ENCODE data around the gene PNPLA7. TPM values are rescaled to one million over a fixed set of nuclear protein-coding genes. Genes with fewer than 3 reads are reported as not detected.

Gene PNPLA7
- total RNA-seq, 1 experiment from 2014 or later, result 1.3 TPM

DNA sequence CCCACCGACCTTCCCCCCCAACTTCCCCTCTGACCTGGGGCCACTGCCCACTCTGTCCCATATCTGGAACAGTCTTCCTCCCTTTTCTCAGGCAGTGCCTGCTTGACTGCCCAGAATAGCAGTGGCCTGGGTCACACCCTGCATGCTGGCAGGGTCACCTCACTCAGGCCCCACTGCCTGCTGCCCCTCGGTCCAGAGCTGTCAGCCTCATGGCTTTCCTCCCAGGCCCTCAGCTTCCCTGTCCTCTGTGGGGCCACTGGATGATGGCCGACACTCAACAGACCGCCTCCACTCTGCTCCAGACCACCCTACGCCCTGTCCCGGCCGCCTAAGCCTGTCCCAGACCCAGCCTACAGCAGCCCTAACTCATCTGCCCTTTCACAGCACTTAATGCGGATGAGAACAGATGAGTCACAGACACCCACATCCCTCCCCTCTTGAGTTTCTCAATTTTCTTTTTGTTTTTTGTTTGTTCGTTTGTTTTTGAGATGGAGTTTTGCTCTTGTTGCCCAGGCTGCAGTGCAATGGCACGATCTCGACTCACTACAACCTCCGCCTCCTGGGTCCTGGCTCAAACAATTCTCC, 5.9 kb downstream of the PNPLA7 start (continued):
- TF ChIP-seq, protein P1, sequence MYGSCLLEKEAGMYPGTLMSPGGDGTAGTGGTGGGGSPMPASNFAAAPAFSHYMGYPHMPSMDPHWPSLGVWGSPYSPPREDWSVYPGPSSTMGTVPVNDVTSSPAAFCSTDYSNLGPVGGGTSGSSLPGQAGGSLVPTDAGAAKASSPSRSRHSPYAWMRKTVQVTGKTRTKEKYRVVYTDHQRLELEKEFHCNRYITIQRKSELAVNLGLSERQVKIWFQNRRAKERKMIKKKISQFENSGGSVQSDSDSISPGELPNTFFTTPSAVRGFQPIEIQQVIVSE (CRISPR knock-in tag; IDR thresholded peaks at IDR 0.05; ENCODE audit: borderline replicate concordance), result no peak
- TF ChIP-seq, protein P2, sequence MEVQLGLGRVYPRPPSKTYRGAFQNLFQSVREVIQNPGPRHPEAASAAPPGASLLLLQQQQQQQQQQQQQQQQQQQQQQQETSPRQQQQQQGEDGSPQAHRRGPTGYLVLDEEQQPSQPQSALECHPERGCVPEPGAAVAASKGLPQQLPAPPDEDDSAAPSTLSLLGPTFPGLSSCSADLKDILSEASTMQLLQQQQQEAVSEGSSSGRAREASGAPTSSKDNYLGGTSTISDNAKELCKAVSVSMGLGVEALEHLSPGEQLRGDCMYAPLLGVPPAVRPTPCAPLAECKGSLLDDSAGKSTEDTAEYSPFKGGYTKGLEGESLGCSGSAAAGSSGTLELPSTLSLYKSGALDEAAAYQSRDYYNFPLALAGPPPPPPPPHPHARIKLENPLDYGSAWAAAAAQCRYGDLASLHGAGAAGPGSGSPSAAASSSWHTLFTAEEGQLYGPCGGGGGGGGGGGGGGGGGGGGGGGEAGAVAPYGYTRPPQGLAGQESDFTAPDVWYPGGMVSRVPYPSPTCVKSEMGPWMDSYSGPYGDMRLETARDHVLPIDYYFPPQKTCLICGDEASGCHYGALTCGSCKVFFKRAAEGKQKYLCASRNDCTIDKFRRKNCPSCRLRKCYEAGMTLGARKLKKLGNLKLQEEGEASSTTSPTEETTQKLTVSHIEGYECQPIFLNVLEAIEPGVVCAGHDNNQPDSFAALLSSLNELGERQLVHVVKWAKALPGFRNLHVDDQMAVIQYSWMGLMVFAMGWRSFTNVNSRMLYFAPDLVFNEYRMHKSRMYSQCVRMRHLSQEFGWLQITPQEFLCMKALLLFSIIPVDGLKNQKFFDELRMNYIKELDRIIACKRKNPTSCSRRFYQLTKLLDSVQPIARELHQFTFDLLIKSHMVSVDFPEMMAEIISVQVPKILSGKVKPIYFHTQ (CRISPR knock-in tag; IDR thresholded peaks at IDR 0.05), result no peak
- no peak for TF ChIP-seq NFYB (CRISPR knock-in tag; conservative IDR thresholded peaks at IDR 0.05; ENCODE audit: low read depth)

DNA sequence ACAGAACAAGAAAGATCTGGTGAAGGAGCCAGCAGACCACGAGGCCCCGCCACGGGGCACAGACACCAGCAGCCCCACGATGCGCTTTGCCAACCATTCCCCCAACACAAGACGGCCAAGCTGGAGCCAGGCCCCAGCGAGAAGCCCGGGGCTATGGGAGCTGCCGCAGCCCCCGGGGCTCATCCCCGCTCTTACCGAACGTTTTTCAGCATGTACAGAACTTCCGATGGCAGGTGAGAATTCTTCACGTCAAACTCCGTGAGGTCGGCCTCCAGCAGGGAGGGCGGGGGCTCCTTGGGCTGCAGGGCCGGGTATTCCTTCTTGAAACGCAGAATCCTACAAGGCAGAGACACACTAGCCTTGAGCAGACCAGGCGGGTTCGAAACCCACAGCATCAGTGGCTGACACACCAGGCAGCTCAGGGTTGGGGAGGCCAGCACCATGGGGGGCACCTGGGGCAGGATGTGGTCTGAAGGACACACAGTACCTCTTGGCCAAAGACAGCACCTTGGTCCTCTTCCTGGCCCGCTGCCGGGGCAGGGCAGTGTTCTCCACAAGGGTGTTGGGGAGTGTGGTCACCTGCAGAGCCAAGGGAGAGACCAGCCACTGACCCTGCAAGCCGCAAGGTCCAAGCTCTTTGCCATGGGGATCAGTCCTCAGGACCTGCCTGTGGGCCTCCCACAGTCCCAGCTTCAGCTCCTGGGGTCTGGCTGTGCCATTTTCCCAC, 6.8 kb downstream of the PNPLA7 start:
- ChIA-PET CTCF (interaction anchor here (0.9 to 2.1 kb wide), 3 partner anchors 8 to 17 kb away, joined by 3 to 6 read pairs (median 3); no protein-coding TSS in a partner anchor), POLR2A (no interaction called here)
- Mint-ChIP-seq H3K27me3 (ENCODE audit: low read depth) (peaks cover 3% of the 10 kb centered on the region), H3K4me1 (no peaks in the 10 kb centered on the region), H3K36me3 (peaks cover 17% of the 10 kb centered on the region; the same call in 1 of the 2 replicates), H3K4me3 (no peak overlapping the region), H3K9me3 (peaks cover 18% of the 10 kb centered on the region), H3K27ac (no peak overlapping the region)
- DNase-seq (ENCODE audit: low spot score), result no peak
- TF ChIP-seq RORB (CRISPR knock-in tag; IDR thresholded peaks at IDR 0.05), result no peak
- TF ChIP-seq, protein P3, sequence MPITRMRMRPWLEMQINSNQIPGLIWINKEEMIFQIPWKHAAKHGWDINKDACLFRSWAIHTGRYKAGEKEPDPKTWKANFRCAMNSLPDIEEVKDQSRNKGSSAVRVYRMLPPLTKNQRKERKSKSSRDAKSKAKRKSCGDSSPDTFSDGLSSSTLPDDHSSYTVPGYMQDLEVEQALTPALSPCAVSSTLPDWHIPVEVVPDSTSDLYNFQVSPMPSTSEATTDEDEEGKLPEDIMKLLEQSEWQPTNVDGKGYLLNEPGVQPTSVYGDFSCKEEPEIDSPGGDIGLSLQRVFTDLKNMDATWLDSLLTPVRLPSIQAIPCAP (CRISPR knock-in tag; IDR thresholded peaks at IDR 0.05), result no peak
- TF ChIP-seq JUN (CRISPR knock-in tag; IDR thresholded peaks at IDR 0.05), result no peak
- TF ChIP-seq, protein P4, sequence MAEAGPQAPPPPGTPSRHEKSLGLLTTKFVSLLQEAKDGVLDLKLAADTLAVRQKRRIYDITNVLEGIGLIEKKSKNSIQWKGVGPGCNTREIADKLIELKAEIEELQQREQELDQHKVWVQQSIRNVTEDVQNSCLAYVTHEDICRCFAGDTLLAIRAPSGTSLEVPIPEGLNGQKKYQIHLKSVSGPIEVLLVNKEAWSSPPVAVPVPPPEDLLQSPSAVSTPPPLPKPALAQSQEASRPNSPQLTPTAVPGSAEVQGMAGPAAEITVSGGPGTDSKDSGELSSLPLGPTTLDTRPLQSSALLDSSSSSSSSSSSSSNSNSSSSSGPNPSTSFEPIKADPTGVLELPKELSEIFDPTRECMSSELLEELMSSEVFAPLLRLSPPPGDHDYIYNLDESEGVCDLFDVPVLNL (CRISPR knock-in tag; IDR thresholded peaks at IDR 0.05; ENCODE audit: borderline replicate concordance, low read depth), result no peak
- TF ChIP-seq, protein P2 (CRISPR knock-in tag; IDR thresholded peaks at IDR 0.05), result no peak
- TF ChIP-seq, protein P5, sequence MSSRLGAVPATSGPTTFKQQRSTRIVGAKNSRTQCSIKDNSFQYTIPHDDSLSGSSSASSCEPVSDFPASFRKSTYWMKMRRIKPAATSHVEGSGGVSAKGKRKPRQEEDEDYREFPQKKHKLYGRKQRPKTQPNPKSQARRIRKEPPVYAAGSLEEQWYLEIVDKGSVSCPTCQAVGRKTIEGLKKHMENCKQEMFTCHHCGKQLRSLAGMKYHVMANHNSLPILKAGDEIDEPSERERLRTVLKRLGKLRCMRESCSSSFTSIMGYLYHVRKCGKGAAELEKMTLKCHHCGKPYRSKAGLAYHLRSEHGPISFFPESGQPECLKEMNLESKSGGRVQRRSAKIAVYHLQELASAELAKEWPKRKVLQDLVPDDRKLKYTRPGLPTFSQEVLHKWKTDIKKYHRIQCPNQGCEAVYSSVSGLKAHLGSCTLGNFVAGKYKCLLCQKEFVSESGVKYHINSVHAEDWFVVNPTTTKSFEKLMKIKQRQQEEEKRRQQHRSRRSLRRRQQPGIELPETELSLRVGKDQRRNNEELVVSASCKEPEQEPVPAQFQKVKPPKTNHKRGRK (CRISPR knock-in tag; IDR thresholded peaks at IDR 0.05; ENCODE audit: borderline replicate concordance), result no peak
- no peak for TF ChIP-seq ZNF219 (CRISPR knock-in tag; IDR thresholded peaks at IDR 0.05; ENCODE audit: borderline replicate concordance)
- no peak for TF ChIP-seq ZNF317 (CRISPR knock-in tag; IDR thresholded peaks at IDR 0.05; ENCODE audit: borderline replicate concordance, low read depth)
- no peak for TF ChIP-seq NFATC4 (CRISPR knock-in tag; IDR thresholded peaks at IDR 0.05)
- no peak for TF ChIP-seq SMAD3 (CRISPR knock-in tag; IDR thresholded peaks at IDR 0.05; ENCODE audit: borderline replicate concordance)
- TF ChIP-seq, protein P6, sequence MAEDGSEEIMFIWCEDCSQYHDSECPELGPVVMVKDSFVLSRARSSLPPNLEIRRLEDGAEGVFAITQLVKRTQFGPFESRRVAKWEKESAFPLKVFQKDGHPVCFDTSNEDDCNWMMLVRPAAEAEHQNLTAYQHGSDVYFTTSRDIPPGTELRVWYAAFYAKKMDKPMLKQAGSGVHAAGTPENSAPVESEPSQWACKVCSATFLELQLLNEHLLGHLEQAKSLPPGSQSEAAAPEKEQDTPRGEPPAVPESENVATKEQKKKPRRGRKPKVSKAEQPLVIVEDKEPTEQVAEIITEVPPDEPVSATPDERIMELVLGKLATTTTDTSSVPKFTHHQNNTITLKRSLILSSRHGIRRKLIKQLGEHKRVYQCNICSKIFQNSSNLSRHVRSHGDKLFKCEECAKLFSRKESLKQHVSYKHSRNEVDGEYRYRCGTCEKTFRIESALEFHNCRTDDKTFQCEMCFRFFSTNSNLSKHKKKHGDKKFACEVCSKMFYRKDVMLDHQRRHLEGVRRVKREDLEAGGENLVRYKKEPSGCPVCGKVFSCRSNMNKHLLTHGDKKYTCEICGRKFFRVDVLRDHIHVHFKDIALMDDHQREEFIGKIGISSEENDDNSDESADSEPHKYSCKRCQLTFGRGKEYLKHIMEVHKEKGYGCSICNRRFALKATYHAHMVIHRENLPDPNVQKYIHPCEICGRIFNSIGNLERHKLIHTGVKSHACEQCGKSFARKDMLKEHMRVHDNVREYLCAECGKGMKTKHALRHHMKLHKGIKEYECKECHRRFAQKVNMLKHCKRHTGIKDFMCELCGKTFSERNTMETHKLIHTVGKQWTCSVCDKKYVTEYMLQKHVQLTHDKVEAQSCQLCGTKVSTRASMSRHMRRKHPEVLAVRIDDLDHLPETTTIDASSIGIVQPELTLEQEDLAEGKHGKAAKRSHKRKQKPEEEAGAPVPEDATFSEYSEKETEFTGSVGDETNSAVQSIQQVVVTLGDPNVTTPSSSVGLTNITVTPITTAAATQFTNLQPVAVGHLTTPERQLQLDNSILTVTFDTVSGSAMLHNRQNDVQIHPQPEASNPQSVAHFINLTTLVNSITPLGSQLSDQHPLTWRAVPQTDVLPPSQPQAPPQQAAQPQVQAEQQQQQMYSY (CRISPR knock-in tag; IDR thresholded peaks at IDR 0.05), result no peak
- no peak for TF ChIP-seq TCF7 (CRISPR knock-in tag; IDR thresholded peaks at IDR 0.05; ENCODE audit: low read depth)
- TF ChIP-seq, protein P7, sequence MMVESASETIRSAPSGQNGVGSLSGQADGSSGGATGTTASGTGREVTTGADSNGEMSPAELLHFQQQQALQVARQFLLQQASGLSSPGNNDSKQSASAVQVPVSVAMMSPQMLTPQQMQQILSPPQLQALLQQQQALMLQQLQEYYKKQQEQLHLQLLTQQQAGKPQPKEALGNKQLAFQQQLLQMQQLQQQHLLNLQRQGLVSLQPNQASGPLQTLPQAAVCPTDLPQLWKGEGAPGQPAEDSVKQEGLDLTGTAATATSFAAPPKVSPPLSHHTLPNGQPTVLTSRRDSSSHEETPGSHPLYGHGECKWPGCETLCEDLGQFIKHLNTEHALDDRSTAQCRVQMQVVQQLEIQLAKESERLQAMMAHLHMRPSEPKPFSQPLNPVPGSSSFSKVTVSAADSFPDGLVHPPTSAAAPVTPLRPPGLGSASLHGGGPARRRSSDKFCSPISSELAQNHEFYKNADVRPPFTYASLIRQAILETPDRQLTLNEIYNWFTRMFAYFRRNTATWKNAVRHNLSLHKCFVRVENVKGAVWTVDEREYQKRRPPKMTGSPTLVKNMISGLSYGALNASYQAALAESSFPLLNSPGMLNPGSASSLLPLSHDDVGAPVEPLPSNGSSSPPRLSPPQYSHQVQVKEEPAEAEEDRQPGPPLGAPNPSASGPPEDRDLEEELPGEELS (CRISPR knock-in tag; IDR thresholded peaks at IDR 0.05), result no peak
- no peak for ATAC-seq
